Vagina (tissue), 2 donors: ENCODE measurements around the gene CACNB2. TPM values are rescaled to one million over a fixed set of nuclear protein-coding genes. Genes with fewer than 3 reads are reported as not detected.

ENCODE experiments used
- DNase-seq, 2 donors: peaks; one replicate each; pipeline ENCODE4 v3.0.0-alpha.2; 2017; ENCODE audit errors: extremely low spot score in 2 of 2
- H3K27ac ChIP-seq: fragments of 200-600 bp; sonication (generic); one replicate; pipeline ENCODE4 v1.5.1; 2019
- H3K27me3 ChIP-seq: fragments of 200-600 bp; sonication (generic); one replicate; pipeline ENCODE4 v1.5.1; 2019
- H3K36me3 ChIP-seq, 2 donors: fragments of 200-600 bp; sonication (generic); one replicate each; pipeline ENCODE4 v1.5.1; 2017 to 2019
- H3K4me1 ChIP-seq: fragments of 200-600 bp; sonication (generic); one replicate; pipeline ENCODE4 v1.5.1; 2019
- H3K4me3 ChIP-seq, 2 donors: fragments of 200-600 bp; sonication (generic); 1 replicate in 1 of 2; 2 replicates in 1 of 2; pipeline ENCODE4 v1.5.1; 2016 to 2019
- H3K9me3 ChIP-seq: fragments of 200-600 bp; sonication (generic); one replicate; pipeline ENCODE4 v1.5.1; 2019
- POLR2A ChIP-seq, 2 donors: fragments of 450-650 bp; IDR thresholded peaks; one replicate each; pipeline ENCODE4 v1.6.1; 2017; ENCODE audit warnings: antibody characterized with exemption in 2 of 2, mild to moderate bottlenecking in 2 of 2, moderate library complexity in 2 of 2
- POLR2AphosphoS5 ChIP-seq, 2 donors: sonication (generic); formaldehyde crosslinking; IDR thresholded peaks; one replicate each; pipeline ENCODE4 v1.9.0; 2017; ENCODE audit warnings: antibody characterized with exemption in 2 of 2, mild to moderate bottlenecking in 2 of 2, low read depth in 1 of 2; ENCODE audit not compliant: insufficient read depth in 1 of 2
- intact Hi-C: fragments of 100-400 bp; cut with DNase I; formaldehyde crosslinking; loops from one replicate; pipeline ENCODE4 v1.15.1; 2023
- total RNA-seq: library from RNA; depleted of rRNA; stranded (reverse); fragments of >200 nt; gene quantifications from one replicate; pipeline ENCODE4 v1.2.3, GENCODE V29; 2016
- TF ChIP-seq, protein P1 (sequence below), 3 experiments: fragments of 450-650 bp in 2 of 3; fragments of 200-600 bp in 1 of 3; sonication (generic) in 1 of 3; IDR thresholded peaks; one replicate each; pipeline ENCODE4 v1.5.1; 2017 to 2019; ENCODE audit warnings: antibody characterized with exemption in 3 of 3, mild to moderate bottlenecking in 2 of 3, moderate library complexity in 2 of 3

CACNB2 gene
- total RNA-seq, 1 donor from 2014 or later = 12.8 TPM

DNA sequence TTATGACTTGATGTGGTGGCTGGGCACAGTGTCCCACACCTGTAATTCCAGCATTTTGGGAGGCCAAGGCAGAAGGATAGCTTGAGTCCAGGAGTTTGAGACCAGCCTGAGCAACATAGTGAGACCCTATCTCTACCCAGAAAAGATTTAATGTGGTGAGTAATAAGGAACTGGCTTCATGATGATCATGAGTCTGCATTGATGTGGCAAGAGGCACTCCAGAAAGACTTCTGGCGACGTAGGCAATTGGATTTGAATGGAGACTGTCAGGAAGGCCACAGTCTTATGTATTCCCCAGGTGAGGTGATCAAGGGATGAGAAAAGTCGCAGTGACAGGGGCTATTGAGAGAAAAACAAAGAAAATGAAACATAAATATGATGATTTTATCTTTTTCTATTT is 138.0 kb downstream of the CACNB2 start:
- H3K4me3 ChIP-seq = no peak overlapping the region
- intact Hi-C loops = no loop called here
- H3K27me3 ChIP-seq = no peaks in the 10 kb centered on the region
- no peaks in the 10 kb centered on the region for H3K9me3 ChIP-seq
- TF ChIP-seq POLR2A (IDR thresholded peaks at IDR 0.05) = no peak
- no peak for TF ChIP-seq POLR2AphosphoS5 (IDR thresholded peaks at IDR 0.05; ENCODE audit: insufficient read depth in 1 of 2, low read depth in 1 of 2)
- TF ChIP-seq, protein P1, sequence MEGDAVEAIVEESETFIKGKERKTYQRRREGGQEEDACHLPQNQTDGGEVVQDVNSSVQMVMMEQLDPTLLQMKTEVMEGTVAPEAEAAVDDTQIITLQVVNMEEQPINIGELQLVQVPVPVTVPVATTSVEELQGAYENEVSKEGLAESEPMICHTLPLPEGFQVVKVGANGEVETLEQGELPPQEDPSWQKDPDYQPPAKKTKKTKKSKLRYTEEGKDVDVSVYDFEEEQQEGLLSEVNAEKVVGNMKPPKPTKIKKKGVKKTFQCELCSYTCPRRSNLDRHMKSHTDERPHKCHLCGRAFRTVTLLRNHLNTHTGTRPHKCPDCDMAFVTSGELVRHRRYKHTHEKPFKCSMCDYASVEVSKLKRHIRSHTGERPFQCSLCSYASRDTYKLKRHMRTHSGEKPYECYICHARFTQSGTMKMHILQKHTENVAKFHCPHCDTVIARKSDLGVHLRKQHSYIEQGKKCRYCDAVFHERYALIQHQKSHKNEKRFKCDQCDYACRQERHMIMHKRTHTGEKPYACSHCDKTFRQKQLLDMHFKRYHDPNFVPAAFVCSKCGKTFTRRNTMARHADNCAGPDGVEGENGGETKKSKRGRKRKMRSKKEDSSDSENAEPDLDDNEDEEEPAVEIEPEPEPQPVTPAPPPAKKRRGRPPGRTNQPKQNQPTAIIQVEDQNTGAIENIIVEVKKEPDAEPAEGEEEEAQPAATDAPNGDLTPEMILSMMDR (IDR thresholded peaks at IDR 0.05) = no peak
- no peaks in the 10 kb centered on the region for H3K36me3 ChIP-seq
- no peaks in the 10 kb centered on the region for H3K4me1 ChIP-seq
- DNase-seq = no peak
- H3K27ac ChIP-seq = no peak overlapping the region

DNA sequence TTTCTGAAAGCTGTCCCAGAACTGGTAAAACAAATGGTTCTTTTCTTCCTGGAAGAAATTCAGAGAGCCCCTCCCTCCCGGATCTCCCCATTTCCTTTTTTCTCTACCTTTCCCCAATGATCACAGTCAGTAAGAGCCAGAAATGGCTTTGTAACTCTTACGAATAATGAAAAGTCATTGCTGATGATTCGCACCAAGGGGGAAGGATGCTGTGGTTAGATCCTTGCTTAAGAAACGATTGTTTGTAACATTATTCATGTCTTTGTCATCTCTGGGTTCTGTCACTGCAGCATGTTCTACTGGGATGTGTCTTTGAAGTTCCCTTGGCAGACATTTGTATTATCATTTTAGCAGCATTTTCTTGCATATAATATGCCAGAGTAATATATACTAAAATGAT is 138.9 kb downstream of the CACNB2 start:
- intact Hi-C loops = no loop called here
- TF ChIP-seq POLR2AphosphoS5 (IDR thresholded peaks at IDR 0.05; ENCODE audit: insufficient read depth in 1 of 2, low read depth in 1 of 2) (no peak), POLR2A (IDR thresholded peaks at IDR 0.05) (no peak)
- TF ChIP-seq, protein P1 (IDR thresholded peaks at IDR 0.05) = no peak
- Histone ChIP-seq H3K9me3 (no peaks in the 10 kb centered on the region), H3K4me1 (no peaks in the 10 kb centered on the region), H3K36me3 (no peaks in the 10 kb centered on the region), H3K4me3 (no peak overlapping the region), H3K27ac (no peak overlapping the region), H3K27me3 (no peaks in the 10 kb centered on the region)
- DNase-seq = no peak

- H3K9me3 ChIP-seq = no peaks in the 10 kb centered on the region
- no peaks in the 10 kb centered on the region for H3K4me1 ChIP-seq
- DNase-seq = no peak
- TF ChIP-seq POLR2AphosphoS5 (IDR thresholded peaks at IDR 0.05; ENCODE audit: insufficient read depth in 1 of 2, low read depth in 1 of 2) (no peak), POLR2A (IDR thresholded peaks at IDR 0.05) (no peak)
- TF ChIP-seq, protein P1 (IDR thresholded peaks at IDR 0.05) = no peak
- H3K4me3 ChIP-seq = no peak overlapping the region
- no peaks in the 10 kb centered on the region for H3K27me3 ChIP-seq
- H3K36me3 ChIP-seq = no peaks in the 10 kb centered on the region
- H3K27ac ChIP-seq = no peak overlapping the region
- intact Hi-C loops = no loop called here
Measured at GRCh38 chr10:18282094-18282493, 141.9 kb downstream of the CACNB2 start.

GRCh38 chr10:18290651-18291313 is 150.6 kb downstream of the CACNB2 start:
- DNase-seq = no peak
- Histone ChIP-seq H3K27me3 (no peaks in the 10 kb centered on the region), H3K27ac (no peak overlapping the region), H3K4me1 (no peaks in the 10 kb centered on the region), H3K9me3 (no peaks in the 10 kb centered on the region), H3K36me3 (no peaks in the 10 kb centered on the region), H3K4me3 (no peak overlapping the region)
- intact Hi-C loops = no loop called here
- TF ChIP-seq, protein P1 (IDR thresholded peaks at IDR 0.05) = no peak
- TF ChIP-seq POLR2AphosphoS5 (IDR thresholded peaks at IDR 0.05; ENCODE audit: insufficient read depth in 1 of 2, low read depth in 1 of 2) = no peak
- TF ChIP-seq POLR2A (IDR thresholded peaks at IDR 0.05) = no peak
